ENCODE measurements around the gene NFATC1. TPM values are rescaled to one million over a fixed set of nuclear protein-coding genes. Genes with fewer than 3 reads are reported as not detected.

The NFATC1 gene
- polyA plus RNA-seq, 2 of the 4 experiments (the other 2 are of a cell fraction): 0.52 to 1.7 TPM

DNA sequence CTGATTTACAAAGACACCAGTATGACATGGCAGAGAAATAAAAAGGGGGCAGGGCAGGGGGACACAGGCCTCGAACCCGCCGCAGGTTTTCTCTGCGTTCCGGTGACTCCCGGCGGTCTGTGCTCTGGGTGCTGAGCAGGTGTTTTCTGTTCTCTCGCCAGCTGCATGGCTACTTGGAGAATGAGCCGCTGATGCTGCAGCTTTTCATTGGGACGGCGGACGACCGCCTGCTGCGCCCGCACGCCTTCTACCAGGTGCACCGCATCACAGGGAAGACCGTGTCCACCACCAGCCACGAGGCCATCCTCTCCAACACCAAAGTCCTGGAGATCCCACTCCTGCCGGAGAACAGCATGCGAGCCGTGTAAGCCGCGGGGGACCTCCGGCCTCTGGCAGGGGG is 52.9 kb downstream of the NFATC1 start (continued):
- TF ChIP-seq FOXS1 (CRISPR knock-in tag; IDR thresholded peaks at IDR 0.05) (no peak), CHD2 (IDR thresholded peaks at IDR 0.05; ENCODE audit: low read length, partially characterized antibody) (no peak), MAZ (IDR thresholded peaks at IDR 0.05; ENCODE audit: borderline replicate concordance, low read depth, low read length) (no peak), JUN (IDR thresholded peaks at IDR 0.05) (no peak)

DNA sequence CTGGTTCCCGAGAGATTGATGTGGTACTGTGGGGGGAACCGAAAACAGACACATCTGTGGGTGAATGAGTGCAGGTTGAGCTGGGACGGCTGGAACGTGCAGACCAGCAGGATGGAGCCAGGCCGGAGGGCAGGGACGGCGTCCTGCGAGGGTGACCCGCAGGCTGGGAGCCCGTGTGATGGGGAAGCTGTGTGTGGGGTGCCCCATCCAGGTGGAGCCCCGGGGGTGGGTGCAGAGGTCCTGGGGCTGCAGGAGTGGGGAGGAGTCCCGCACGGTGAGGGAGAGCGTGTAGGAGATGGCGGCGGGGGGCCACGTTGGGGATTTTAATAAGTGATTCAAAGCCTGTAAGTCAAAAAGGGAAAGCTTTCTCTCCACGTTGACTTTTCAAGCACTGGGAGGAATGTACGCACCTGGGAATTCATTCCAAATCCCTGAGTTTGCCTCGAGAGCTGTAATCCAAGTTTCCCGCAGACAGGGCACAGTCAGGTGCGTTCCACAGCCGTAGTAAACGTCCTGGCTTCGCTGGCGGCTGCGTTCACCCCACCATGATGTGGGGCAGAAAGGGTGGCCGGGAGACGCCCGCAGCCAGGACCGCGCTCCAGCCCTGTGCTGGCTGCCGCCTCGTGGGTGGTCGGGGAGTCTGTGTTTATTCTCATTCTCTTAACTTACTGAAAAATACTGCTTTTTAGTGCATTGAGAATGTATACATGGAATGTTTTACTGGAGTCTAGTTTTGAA is 54.0 kb downstream of the NFATC1 start:
- FAIRE-seq (no peak), ATAC-seq (no peak), DNase-seq (ENCODE audit: low read depth in 1 of 2, low spot score in 1 of 2) (no peak)
- TF ChIP-seq BHLHE40 (IDR thresholded peaks at IDR 0.05; ENCODE audit: low read depth, low read length) (no peak), NFE2L2 (conservative IDR thresholded peaks at IDR 0.05; ENCODE audit: low read length) (no peak), ZSCAN20 (CRISPR knock-in tag; IDR thresholded peaks at IDR 0.05) (no peak), REST (IDR thresholded peaks at IDR 0.05) (no peak), CEBPB (IDR thresholded peaks at IDR 0.05) (no peak), ZFP36 (IDR thresholded peaks at IDR 0.05; ENCODE audit: borderline replicate concordance, partially characterized antibody) (no peak), TFCP2L1 (CRISPR knock-in tag; IDR thresholded peaks at IDR 0.05) (no peak), CBX2 (IDR thresholded peaks at IDR 0.05; ENCODE audit: borderline replicate concordance, low read depth) (no peak)
- TF ChIP-seq, protein P1, sequence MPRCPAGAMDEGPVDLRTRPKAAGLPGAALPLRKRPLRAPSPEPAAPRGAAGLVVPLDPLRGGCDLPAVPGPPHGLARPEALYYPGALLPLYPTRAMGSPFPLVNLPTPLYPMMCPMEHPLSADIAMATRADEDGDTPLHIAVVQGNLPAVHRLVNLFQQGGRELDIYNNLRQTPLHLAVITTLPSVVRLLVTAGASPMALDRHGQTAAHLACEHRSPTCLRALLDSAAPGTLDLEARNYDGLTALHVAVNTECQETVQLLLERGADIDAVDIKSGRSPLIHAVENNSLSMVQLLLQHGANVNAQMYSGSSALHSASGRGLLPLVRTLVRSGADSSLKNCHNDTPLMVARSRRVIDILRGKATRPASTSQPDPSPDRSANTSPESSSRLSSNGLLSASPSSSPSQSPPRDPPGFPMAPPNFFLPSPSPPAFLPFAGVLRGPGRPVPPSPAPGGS (IDR thresholded peaks at IDR 0.05): no peak
- Histone ChIP-seq H3K27ac (no peak overlapping the region), H3K4me2 (no peak overlapping the region), H3K4me3 (no peak overlapping the region), H3K9me3 (no peaks in the 10 kb centered on the region), H3K4me1 (no peaks in the 10 kb centered on the region)
- ChIA-PET POLR2A (no interaction called here), CTCF (no interaction called here)
- WGBS (ENCODE audit: missing lambda C conversion rate): 87% methylated on average over 35 of the region's 35 CpGs

DNA sequence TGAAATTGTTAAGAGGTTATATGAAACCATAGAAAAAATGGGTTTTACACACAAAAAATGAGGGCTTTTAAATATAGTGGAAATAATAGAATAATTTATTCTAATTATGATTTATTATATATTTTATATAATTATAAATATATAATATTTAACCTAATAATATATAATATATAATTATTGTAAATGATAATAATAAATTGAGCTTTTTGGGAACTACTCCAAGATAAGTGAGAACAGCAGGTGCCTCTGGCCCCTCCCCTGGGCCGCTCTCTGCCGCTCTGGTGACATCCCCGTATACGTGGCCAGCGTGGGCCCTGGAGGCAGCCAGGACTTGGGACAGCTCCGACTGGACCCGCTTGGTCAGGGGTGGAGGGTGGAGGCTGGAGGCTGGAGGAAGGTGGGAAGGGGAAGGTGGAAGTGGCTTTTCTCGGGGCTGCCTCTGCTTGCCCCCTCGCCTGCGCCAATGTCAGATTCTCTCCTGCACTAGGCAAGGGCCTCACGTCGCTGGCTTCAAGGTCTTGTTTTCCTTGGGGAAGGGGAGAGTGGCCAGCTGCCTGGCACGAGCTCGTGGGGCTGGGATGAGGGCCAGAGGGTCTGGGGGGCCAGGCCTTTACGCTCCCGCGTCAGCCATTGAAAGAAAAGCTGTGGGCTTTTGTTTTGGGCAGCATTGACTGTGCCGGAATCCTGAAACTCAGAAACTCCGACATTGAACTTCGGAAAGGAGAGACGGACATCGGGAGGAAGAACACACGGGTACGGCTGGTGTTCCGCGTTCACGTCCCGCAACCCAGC is 54.8 kb downstream of the NFATC1 start:
- DNase-seq (ENCODE audit: low read depth in 1 of 2, low spot score in 1 of 2) (no peak), ATAC-seq (no peak), FAIRE-seq (no peak)
- Histone ChIP-seq H3K27ac (no peak overlapping the region), H3K4me3 (no peak overlapping the region), H3K9me3 (no peaks in the 10 kb centered on the region), H3K4me2 (no peak overlapping the region), H3K4me1 (no peaks in the 10 kb centered on the region)
- no peak for TF ChIP-seq REST (IDR thresholded peaks at IDR 0.05)
- no peak for TF ChIP-seq RCOR1 (IDR thresholded peaks at IDR 0.05; ENCODE audit: low read depth, low read length)
- no peak for TF ChIP-seq POLR2A (IDR thresholded peaks at IDR 0.05; ENCODE audit: low read length)
- TF ChIP-seq HES2 (IDR thresholded peaks at IDR 0.05): no peak
- no peak for TF ChIP-seq PHF8 (IDR thresholded peaks at IDR 0.05; ENCODE audit: borderline replicate concordance, low read depth)
- no peak for TF ChIP-seq NPAS2 (CRISPR knock-in tag; IDR thresholded peaks at IDR 0.05; ENCODE audit: borderline replicate concordance)
- TF ChIP-seq RARB (CRISPR knock-in tag; IDR thresholded peaks at IDR 0.05): no peak
- TF ChIP-seq CBX2 (IDR thresholded peaks at IDR 0.05; ENCODE audit: borderline replicate concordance, low read depth): no peak
- TF ChIP-seq SMC3 (IDR thresholded peaks at IDR 0.05): no peak
- TF ChIP-seq ESRRA (IDR thresholded peaks at IDR 0.05; ENCODE audit: borderline replicate concordance, low read length): no peak
- TF ChIP-seq, protein P2, sequence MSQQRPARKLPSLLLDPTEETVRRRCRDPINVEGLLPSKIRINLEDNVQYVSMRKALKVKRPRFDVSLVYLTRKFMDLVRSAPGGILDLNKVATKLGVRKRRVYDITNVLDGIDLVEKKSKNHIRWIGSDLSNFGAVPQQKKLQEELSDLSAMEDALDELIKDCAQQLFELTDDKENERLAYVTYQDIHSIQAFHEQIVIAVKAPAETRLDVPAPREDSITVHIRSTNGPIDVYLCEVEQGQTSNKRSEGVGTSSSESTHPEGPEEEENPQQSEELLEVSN (IDR thresholded peaks at IDR 0.05; ENCODE audit: borderline replicate concordance, low read depth): no peak
- TF ChIP-seq KDM1A (IDR thresholded peaks at IDR 0.05; ENCODE audit: low read depth): no peak
- ChIA-PET CTCF (interaction anchor here (1.1 kb wide), 1 partner anchor 69 kb away, joined by 3 read pairs; no protein-coding TSS in a partner anchor), POLR2A (no interaction called here)
- 81% methylated on average over 28 of the region's 28 CpGs for WGBS (ENCODE audit: missing lambda C conversion rate)
